Loucy (cell line): Measurements from ENCODE around the gene TMEM59L.

Experiments used
- CTCF ChIP-seq: fragments of 200-600 bp; sonication (generic); conservative IDR thresholded peaks from 2 replicates; pipeline ENCODE4 v1.5.1; 2014; ENCODE audit warnings: mild to moderate bottlenecking, antibody characterized with exemption, low read length
- EZH2phosphoT487 ChIP-seq: fragments of 200-600 bp; IDR thresholded peaks from 2 replicates; pipeline ENCODE4 v1.6.1; 2018; ENCODE audit warnings: antibody characterized with exemption, mild to moderate bottlenecking, moderate library complexity, borderline replicate concordance

GRCh38 chr19:18566953-18567352 is 45.7 kb upstream of the TMEM59L start:
- TF ChIP-seq CTCF (no peak), EZH2phosphoT487 (no peak)
